Type B pancreatic cell (in vitro differentiated cells): ENCODE measurements around the gene RAI14. TPM values are rescaled to one million over a fixed set of nuclear protein-coding genes. Genes with fewer than 3 reads are reported as not detected.

Experiments
- DNase-seq: peaks from one replicate; pipeline ENCODE4 v3.0.0; 2021; ENCODE audit warnings: mixed read lengths; ENCODE audit not compliant: unreplicated experiment; ENCODE audit errors: extremely low spot score
- H3K27ac Mint-ChIP-seq: 2 replicates; pipeline ENCODE4 v1.8.0; 2021; ENCODE audit warnings: mild to moderate bottlenecking, mixed read lengths
- H3K27me3 Mint-ChIP-seq: 2 replicates; pipeline ENCODE4 v1.8.0; 2021; ENCODE audit warnings: mixed read lengths
- H3K36me3 Mint-ChIP-seq: 2 replicates; pipeline ENCODE4 v1.8.0; 2021; ENCODE audit warnings: mixed read lengths
- H3K4me1 Mint-ChIP-seq: one replicate; pipeline ENCODE4 v1.8.0; 2021; ENCODE audit warnings: mixed read lengths; ENCODE audit not compliant: unreplicated experiment
- H3K4me3 Mint-ChIP-seq: 2 replicates; pipeline ENCODE4 v1.8.0; 2021; ENCODE audit warnings: mild to moderate bottlenecking, mixed read lengths
- H3K9me3 Mint-ChIP-seq: 2 replicates; pipeline ENCODE4 v1.8.0; 2021; ENCODE audit warnings: mixed read lengths
- total RNA-seq: library from RNA; stranded (reverse); gene quantifications from 2 replicates; pipeline ENCODE4 v1.2.1, GENCODE V29; 2021; ENCODE audit warnings: low replicate concordance
- TF ChIP-seq, protein P1 (sequence below): fragments of 200-600 bp; sonication (generic); conservative IDR thresholded peaks from 2 replicates; pipeline ENCODE4 v1.5.0; 2021; ENCODE audit warnings: antibody characterized with exemption, mild to moderate bottlenecking

RAI14 gene
- total RNA-seq, 1 donor from 2014 or later: 102 TPM

GRCh38 chr5:34677428-34677827 lies 21.3 kb downstream of the RAI14 start:
- Mint-ChIP-seq H3K27ac (no peak overlapping the region), H3K4me1 (peaks cover 32% of the 10 kb centered on the region)

DNA sequence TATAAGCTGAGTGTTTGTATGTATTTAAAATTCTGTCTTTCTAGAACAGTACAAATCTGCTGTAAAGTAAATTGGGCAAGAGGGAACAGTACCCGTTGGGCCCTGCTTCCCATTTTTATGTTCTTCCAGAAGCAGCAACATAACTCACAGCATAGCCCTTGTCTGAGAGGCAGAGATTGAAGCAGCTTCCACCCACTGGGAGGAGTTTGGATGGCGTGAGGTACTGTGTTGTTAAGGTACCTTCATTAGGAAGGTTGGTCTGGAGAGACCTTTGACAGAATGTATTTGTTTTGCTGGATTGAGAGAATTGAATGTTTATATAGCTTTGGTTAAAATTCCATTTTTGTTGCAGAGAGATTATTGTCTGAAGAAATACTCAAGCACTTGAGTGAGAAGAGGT lies 24.8 kb downstream of the RAI14 start:
- Mint-ChIP-seq H3K27ac (peak overlapping the region; percentile 42), H3K4me1 (peaks cover 52% of the 10 kb centered on the region), H3K9me3 (no peaks in the 10 kb centered on the region), H3K4me3 (peak overlapping the region; percentile 5), H3K27me3 (no peaks in the 10 kb centered on the region), H3K36me3 (peaks cover 23% of the 10 kb centered on the region)
- DNase-seq: no peak
- TF ChIP-seq, protein P1, sequence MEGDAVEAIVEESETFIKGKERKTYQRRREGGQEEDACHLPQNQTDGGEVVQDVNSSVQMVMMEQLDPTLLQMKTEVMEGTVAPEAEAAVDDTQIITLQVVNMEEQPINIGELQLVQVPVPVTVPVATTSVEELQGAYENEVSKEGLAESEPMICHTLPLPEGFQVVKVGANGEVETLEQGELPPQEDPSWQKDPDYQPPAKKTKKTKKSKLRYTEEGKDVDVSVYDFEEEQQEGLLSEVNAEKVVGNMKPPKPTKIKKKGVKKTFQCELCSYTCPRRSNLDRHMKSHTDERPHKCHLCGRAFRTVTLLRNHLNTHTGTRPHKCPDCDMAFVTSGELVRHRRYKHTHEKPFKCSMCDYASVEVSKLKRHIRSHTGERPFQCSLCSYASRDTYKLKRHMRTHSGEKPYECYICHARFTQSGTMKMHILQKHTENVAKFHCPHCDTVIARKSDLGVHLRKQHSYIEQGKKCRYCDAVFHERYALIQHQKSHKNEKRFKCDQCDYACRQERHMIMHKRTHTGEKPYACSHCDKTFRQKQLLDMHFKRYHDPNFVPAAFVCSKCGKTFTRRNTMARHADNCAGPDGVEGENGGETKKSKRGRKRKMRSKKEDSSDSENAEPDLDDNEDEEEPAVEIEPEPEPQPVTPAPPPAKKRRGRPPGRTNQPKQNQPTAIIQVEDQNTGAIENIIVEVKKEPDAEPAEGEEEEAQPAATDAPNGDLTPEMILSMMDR: no peak

More at GRCh38 chr5:34677428-34677827, 21.3 kb downstream of the RAI14 start:
- H3K27me3 Mint-ChIP-seq: no peaks in the 10 kb centered on the region
- no peaks in the 10 kb centered on the region for H3K9me3 Mint-ChIP-seq
- peaks cover 32% of the 10 kb centered on the region for H3K36me3 Mint-ChIP-seq
- H3K4me3 Mint-ChIP-seq: no peak overlapping the region
- TF ChIP-seq, protein P1: no peak
- DNase-seq: no peak

DNA sequence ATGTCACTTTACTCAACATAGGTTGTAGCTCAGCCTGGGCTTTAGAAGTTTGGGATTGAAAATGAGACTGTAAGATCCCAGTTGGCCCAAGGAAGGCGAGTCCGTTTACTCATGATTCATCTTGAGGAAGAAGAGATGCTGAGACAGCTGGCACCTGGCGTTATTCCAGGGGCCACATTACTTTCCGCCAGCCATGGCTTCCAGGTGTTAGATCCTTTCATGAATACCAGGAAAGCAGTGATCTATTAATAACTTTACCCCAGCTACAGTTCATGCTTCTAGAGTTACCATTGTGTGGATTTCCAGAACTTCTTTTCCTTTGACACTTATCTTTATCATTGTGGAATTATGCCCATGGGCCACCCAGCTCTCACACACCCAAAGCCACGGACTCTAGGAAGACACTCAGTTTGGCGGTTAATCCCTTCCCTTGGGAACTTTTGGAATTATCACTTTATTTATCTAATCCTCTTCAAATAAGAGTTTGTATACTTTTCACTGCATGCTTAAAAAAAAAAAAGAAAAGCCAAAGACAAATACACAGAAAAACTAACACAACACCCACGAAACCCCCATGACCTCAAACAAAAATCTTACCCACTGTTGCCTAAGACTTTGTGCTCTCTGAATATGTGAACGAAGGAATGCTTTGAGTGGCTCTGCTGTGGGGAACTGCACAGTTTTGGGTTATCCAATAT lies 26.9 kb downstream of the RAI14 start:
- no peak for DNase-seq
- peak overlapping the region; percentile 94 for H3K27ac Mint-ChIP-seq
- no peaks in the 10 kb centered on the region for H3K9me3 Mint-ChIP-seq
- peak overlapping the region; percentile 13 for H3K4me3 Mint-ChIP-seq
- peaks cover 64% of the 10 kb centered on the region for H3K4me1 Mint-ChIP-seq
- H3K36me3 Mint-ChIP-seq: peaks cover 19% of the 10 kb centered on the region
- no peaks in the 10 kb centered on the region for H3K27me3 Mint-ChIP-seq
- TF ChIP-seq, protein P1: no peak

- Mint-ChIP-seq H3K36me3 (peaks cover 18% of the 10 kb centered on the region), H3K4me3 (peak overlapping the region; percentile 61), H3K9me3 (no peaks in the 10 kb centered on the region), H3K27me3 (no peaks in the 10 kb centered on the region), H3K4me1 (peaks cover 60% of the 10 kb centered on the region), H3K27ac (peak overlapping the region; percentile 94)
- DNase-seq: no peak
- TF ChIP-seq, protein P1: peak; percentile 59
These were observed 28.3 kb downstream of the RAI14 start for GRCh38 chr5:34684281-34684979.

GRCh38 chr5:34684980-34685352 lies 28.8 kb downstream of the RAI14 start:
- TF ChIP-seq, protein P1: peak; percentile 4
- peak overlapping the region; percentile 94 for H3K27ac Mint-ChIP-seq
- no peaks in the 10 kb centered on the region for H3K9me3 Mint-ChIP-seq
- H3K36me3 Mint-ChIP-seq: peaks cover 21% of the 10 kb centered on the region
- peaks cover 63% of the 10 kb centered on the region for H3K4me1 Mint-ChIP-seq
- peak overlapping the region; percentile 61 for H3K4me3 Mint-ChIP-seq
- no peaks in the 10 kb centered on the region for H3K27me3 Mint-ChIP-seq
- DNase-seq: no peak
